Measurements from ENCODE around the gene MCC.

The MCC gene

GRCh38 chr5:113194591-113194990 is 293.7 kb downstream of the MCC start:
- no peak for DNase-seq

- DNase-seq: no peak
Measured at GRCh38 chr5:113194125-113194524, 294.1 kb downstream of the MCC start.

GRCh38 chr5:113193311-113193978 is 294.8 kb downstream of the MCC start:
- no peak for DNase-seq

- no peak for DNase-seq
Measured at GRCh38 chr5:113192541-113192940, 295.7 kb downstream of the MCC start.

GRCh38 chr5:113190347-113190746 is 297.9 kb downstream of the MCC start:
- DNase-seq: no peak

GRCh38 chr5:113189291-113189690 is 299.0 kb downstream of the MCC start:
- no peak for DNase-seq

- no peak for DNase-seq
Measured at GRCh38 chr5:113188436-113188835, 299.8 kb downstream of the MCC start.

GRCh38 chr5:113187906-113188305 is 300.3 kb downstream of the MCC start:
- no peak for DNase-seq

- DNase-seq: no peak
Measured at GRCh38 chr5:113186061-113186460, 302.2 kb downstream of the MCC start.

- no peak for DNase-seq
Measured at GRCh38 chr5:113183694-113184093, 304.6 kb downstream of the MCC start.

- no peak for DNase-seq
Measured at GRCh38 chr5:113182658-113183344, 305.5 kb downstream of the MCC start.

GRCh38 chr5:113181853-113182490 is 306.3 kb downstream of the MCC start:
- no peak for DNase-seq

GRCh38 chr5:113181409-113181808 is 306.8 kb downstream of the MCC start:
- DNase-seq: no peak

- no peak for DNase-seq
Measured at GRCh38 chr5:113179156-113179555, 309.1 kb downstream of the MCC start.

- DNase-seq: no peak
Measured at GRCh38 chr5:113178073-113178779, 310.0 kb downstream of the MCC start.

GRCh38 chr5:113177225-113177624 is 311.0 kb downstream of the MCC start:
- DNase-seq: no peak

- no peak for DNase-seq
Measured at GRCh38 chr5:113176734-113177133, 311.5 kb downstream of the MCC start.

GRCh38 chr5:113176196-113176595 is 312.1 kb downstream of the MCC start:
- no peak for DNase-seq

- no peak for DNase-seq
Measured at GRCh38 chr5:113172231-113172826, 315.9 kb downstream of the MCC start.

GRCh38 chr5:113171520-113171919 is 316.7 kb downstream of the MCC start:
- no peak for DNase-seq

- no peak for DNase-seq
Measured at GRCh38 chr5:113170707-113171106, 317.5 kb downstream of the MCC start.

- no peak for DNase-seq
Measured at GRCh38 chr5:113169720-113170119, 318.5 kb downstream of the MCC start.

GRCh38 chr5:113167985-113168384 is 320.3 kb downstream of the MCC start:
- no peak for DNase-seq

Measured in T-helper 9 cell (primary cell).